ENCODE results near the gene RFTN1.

- TF ChIP-seq TGIF2 (CRISPR knock-in tag; IDR thresholded peaks at IDR 0.05) (no peak), PHF8 (IDR thresholded peaks at IDR 0.05; ENCODE audit: borderline replicate concordance, low read length) (no peak), FUS (optimal IDR thresholded peaks at IDR 0.05; ENCODE audit: low read depth, low read length) (no peak), NFIC (IDR thresholded peaks at IDR 0.05) (no peak), USF1 (CRISPR knock-in tag; IDR thresholded peaks at IDR 0.05) (no peak), POLR2A (conservative IDR thresholded peaks at IDR 0.05) (no peak), ZNF77 (CRISPR knock-in tag; IDR thresholded peaks at IDR 0.05) (no peak)
- TF ChIP-seq, protein P1, sequence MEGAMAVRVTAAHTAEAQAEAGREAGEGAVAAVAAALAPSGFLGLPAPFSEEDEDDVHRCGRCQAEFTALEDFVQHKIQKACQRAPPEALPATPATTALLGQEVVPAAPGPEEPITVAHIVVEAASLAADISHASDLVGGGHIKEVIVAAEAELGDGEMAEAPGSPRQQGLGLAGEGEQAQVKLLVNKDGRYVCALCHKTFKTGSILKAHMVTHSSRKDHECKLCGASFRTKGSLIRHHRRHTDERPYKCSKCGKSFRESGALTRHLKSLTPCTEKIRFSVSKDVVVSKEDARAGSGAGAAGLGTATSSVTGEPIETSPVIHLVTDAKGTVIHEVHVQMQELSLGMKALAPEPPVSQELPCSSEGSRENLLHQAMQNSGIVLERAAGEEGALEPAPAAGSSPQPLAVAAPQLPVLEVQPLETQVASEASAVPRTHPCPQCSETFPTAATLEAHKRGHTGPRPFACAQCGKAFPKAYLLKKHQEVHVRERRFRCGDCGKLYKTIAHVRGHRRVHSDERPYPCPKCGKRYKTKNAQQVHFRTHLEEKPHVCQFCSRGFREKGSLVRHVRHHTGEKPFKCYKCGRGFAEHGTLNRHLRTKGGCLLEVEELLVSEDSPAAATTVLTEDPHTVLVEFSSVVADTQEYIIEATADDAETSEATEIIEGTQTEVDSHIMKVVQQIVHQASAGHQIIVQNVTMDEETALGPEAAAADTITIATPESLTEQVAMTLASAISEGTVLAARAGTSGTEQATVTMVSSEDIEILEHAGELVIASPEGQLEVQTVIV (CRISPR knock-in tag; IDR thresholded peaks at IDR 0.05; ENCODE audit: borderline replicate concordance) = no peak
- TF ChIP-seq, protein P2, sequence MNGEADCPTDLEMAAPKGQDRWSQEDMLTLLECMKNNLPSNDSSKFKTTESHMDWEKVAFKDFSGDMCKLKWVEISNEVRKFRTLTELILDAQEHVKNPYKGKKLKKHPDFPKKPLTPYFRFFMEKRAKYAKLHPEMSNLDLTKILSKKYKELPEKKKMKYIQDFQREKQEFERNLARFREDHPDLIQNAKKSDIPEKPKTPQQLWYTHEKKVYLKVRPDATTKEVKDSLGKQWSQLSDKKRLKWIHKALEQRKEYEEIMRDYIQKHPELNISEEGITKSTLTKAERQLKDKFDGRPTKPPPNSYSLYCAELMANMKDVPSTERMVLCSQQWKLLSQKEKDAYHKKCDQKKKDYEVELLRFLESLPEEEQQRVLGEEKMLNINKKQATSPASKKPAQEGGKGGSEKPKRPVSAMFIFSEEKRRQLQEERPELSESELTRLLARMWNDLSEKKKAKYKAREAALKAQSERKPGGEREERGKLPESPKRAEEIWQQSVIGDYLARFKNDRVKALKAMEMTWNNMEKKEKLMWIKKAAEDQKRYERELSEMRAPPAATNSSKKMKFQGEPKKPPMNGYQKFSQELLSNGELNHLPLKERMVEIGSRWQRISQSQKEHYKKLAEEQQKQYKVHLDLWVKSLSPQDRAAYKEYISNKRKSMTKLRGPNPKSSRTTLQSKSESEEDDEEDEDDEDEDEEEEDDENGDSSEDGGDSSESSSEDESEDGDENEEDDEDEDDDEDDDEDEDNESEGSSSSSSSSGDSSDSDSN (IDR thresholded peaks at IDR 0.05; ENCODE audit: borderline replicate concordance in 1 of 2, low read depth in 2 of 2, low read length in 2 of 2) = no peak
These were observed 28.0 kb downstream of the RFTN1 start for GRCh38 chr3:16485395-16485992.
